Activated T-helper 9 cell treated with anti-CD3 and anti-CD28 coated beads, Interleukin-2, amount 50 U/mL, for 16 hours (primary cell): ENCODE measurements around the gene ZNF786.
"Not testable (repeated sequence)": the region's sequence is repeated elsewhere in the genome, so short reads cannot be mapped to it uniquely, and the experiment has no call there.

ENCODE experiments used
- DNase-seq: peaks from one replicate; pipeline ENCODE4 v3.0.0-alpha.2; 2020; ENCODE audit warnings: low read depth

ZNF786 gene

GRCh38 chr7:149077594-149077993 lies 12.9 kb downstream of the ZNF786 start:
- no peak for DNase-seq

GRCh38 chr7:149075286-149075685 lies 15.2 kb downstream of the ZNF786 start:
- DNase-seq: no peak

- no peak for DNase-seq
Observed at GRCh38 chr7:149074116-149074885, 16.2 kb downstream of the ZNF786 start.

- DNase-seq: no peak
Observed at GRCh38 chr7:149072438-149072775, 18.1 kb downstream of the ZNF786 start.

GRCh38 chr7:149071641-149072437 lies 18.7 kb downstream of the ZNF786 start:
- peak; percentile 43 for DNase-seq

- no peak for DNase-seq
Observed at GRCh38 chr7:149071182-149071635, 19.3 kb downstream of the ZNF786 start.

GRCh38 chr7:149070372-149071125 lies 20.0 kb downstream of the ZNF786 start:
- no peak for DNase-seq

GRCh38 chr7:149067869-149068268 lies 22.6 kb downstream of the ZNF786 start:
- no peak for DNase-seq

- DNase-seq: no peak
Observed at GRCh38 chr7:149063476-149063875, 27.0 kb downstream of the ZNF786 start.

- DNase-seq: not testable (repeated sequence)
Observed at GRCh38 chr7:149062217-149062899, 28.2 kb downstream of the ZNF786 start.

- DNase-seq: no peak
Observed at GRCh38 chr7:149060156-149060555, 30.4 kb downstream of the ZNF786 start.

GRCh38 chr7:149053885-149054284 lies 36.6 kb downstream of the ZNF786 start:
- DNase-seq: no peak

GRCh38 chr7:149053384-149053783 lies 37.1 kb downstream of the ZNF786 start:
- DNase-seq: no peak

GRCh38 chr7:149050941-149051340 lies 39.6 kb downstream of the ZNF786 start:
- DNase-seq: no peak

- DNase-seq: no peak
Observed at GRCh38 chr7:149048805-149049204, 41.7 kb downstream of the ZNF786 start.

GRCh38 chr7:149046416-149046815 lies 44.1 kb downstream of the ZNF786 start:
- DNase-seq: no peak

- DNase-seq: no peak
Observed at GRCh38 chr7:149043936-149044335, 46.6 kb downstream of the ZNF786 start.

GRCh38 chr7:149041350-149041749 lies 49.2 kb downstream of the ZNF786 start:
- no peak for DNase-seq

- DNase-seq: not testable (repeated sequence)
Observed at GRCh38 chr7:149038641-149039040, 51.9 kb downstream of the ZNF786 start.

GRCh38 chr7:149036676-149037075 lies 53.8 kb downstream of the ZNF786 start:
- DNase-seq: no peak

- no peak for DNase-seq
Observed at GRCh38 chr7:149031353-149031910, 59.1 kb downstream of the ZNF786 start.

GRCh38 chr7:149030439-149030838 lies 60.1 kb downstream of the ZNF786 start:
- DNase-seq: not testable (repeated sequence)
